Astrocyte of the spinal cord (primary cell): ENCODE results near the gene KIF5B.

Experiments used
- DNase-seq: peaks from one replicate; pipeline ENCODE4 v3.0.0; 2011; ENCODE audit warnings: low read depth, low spot score
- H3K4me3 ChIP-seq: 2 replicates; pipeline ENCODE4 v1.5.1; 2011; ENCODE audit warnings: low read depth, mild to moderate bottlenecking, low read length, moderate library complexity
- CTCF ChIP-seq: IDR thresholded peaks from 2 replicates; pipeline ENCODE4 v1.5.1; 2012; ENCODE audit warnings: low read depth, mild to moderate bottlenecking, low read length, inconsistent platforms
- in situ Hi-C: cut with HindIII; loops from 2 replicates; pipeline ENCODE4 v1.10.0; 2017; ENCODE audit warnings: low sequenced_read_pairs

The KIF5B gene

DNA sequence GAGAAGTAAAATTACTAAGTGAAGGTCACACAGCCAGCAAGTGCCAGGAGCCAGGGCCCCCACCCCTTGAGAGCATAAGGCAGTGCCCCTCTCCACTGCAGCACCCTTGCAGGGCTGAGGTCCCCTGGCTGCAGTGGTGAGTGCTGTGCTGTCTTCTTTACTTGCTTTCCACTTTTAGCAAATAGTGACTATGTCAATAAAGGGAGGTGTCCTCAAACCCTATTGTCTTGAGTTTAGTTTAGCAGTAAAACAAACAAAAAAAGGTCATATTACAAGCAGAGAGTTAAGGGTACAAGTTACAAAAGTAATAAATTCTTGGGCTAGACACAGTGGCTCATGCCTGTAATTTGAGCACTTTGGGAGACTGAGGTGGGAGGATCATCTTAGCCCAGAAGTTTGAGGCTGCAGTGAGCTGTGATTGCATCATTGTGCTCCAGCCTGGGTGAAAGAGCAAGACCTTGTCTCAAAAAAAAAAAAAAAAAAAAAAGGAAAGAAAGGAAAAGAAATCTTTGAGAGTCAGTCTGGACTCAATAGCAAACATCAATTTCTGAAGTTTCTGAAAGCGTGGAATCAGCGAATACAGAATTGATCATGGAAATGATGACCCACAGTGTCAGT, 39.0 kb upstream of the KIF5B start:
- DNase-seq: no peak
- no peak overlapping the region for H3K4me3 ChIP-seq
- in situ Hi-C loops: no loop called here
- no peak for TF ChIP-seq CTCF

- H3K4me3 ChIP-seq: no peak overlapping the region
- no peak for DNase-seq
- TF ChIP-seq CTCF: no peak
- in situ Hi-C loops: no loop called here
Measured at GRCh38 chr10:32093650-32094049, 37.4 kb upstream of the KIF5B start.

DNA sequence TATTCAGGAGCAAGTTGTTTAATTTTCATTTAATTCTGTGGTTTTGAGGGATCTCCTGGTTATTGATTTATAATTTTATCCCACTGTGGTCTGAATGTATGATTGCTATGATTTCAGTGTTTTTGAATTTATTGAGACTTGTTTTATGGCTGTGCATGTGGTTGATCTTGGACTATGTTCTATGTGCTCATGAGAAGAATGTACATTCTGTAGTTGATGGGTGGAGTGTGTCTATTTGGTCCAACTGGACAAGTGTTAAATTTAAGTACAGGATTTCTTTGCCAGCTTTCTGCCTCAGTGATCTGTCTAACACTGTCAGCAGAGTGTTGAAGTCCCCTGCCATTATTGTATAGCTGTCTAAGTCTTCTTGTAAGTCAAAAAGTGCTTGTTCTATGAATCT, 34.8 kb upstream of the KIF5B start:
- no peak overlapping the region for H3K4me3 ChIP-seq
- TF ChIP-seq CTCF: no peak
- in situ Hi-C loops: no loop called here
- DNase-seq: no peak

- in situ Hi-C loops: no loop called here
- no peak overlapping the region for H3K4me3 ChIP-seq
- TF ChIP-seq CTCF: no peak
- no peak for DNase-seq
Measured at GRCh38 chr10:32084185-32084851, 28.1 kb upstream of the KIF5B start.

DNA sequence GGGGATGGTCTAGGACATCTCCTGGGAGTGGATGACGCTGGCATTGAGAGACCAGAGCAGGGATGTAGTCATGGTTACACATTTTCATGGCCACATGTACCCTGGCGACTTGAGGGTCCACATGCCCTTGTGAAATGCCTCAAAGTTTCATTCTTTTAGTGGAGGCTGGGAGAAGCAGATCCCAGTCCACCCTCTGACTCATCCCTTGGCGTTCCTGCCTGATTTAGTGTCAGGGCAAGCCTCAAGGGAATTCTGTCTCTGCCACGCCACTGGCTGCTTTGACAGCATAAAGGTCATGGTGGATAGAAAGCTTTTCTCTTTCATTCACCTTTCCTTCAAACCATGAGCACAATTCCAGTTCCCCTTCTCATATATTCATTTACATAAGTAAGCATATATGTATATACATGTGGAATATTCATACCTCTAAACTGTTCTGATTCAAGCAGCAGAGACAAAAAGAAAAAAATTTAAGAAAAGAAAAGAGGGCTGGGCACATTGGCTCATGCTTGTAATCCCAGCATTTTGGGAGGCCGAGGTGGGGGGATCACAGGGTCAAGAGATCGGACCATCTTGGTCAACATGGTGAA, 21.8 kb upstream of the KIF5B start:
- in situ Hi-C loops: no loop called here
- no peak overlapping the region for H3K4me3 ChIP-seq
- no peak for TF ChIP-seq CTCF
- peak; percentile 50 for DNase-seq

- DNase-seq: no peak
- no peak overlapping the region for H3K4me3 ChIP-seq
- no peak for TF ChIP-seq CTCF
- in situ Hi-C loops: no loop called here
Measured at GRCh38 chr10:32073659-32074058, 17.4 kb upstream of the KIF5B start.
